ENCODE results near the gene ZNF813.

ZNF813 gene

DNA sequence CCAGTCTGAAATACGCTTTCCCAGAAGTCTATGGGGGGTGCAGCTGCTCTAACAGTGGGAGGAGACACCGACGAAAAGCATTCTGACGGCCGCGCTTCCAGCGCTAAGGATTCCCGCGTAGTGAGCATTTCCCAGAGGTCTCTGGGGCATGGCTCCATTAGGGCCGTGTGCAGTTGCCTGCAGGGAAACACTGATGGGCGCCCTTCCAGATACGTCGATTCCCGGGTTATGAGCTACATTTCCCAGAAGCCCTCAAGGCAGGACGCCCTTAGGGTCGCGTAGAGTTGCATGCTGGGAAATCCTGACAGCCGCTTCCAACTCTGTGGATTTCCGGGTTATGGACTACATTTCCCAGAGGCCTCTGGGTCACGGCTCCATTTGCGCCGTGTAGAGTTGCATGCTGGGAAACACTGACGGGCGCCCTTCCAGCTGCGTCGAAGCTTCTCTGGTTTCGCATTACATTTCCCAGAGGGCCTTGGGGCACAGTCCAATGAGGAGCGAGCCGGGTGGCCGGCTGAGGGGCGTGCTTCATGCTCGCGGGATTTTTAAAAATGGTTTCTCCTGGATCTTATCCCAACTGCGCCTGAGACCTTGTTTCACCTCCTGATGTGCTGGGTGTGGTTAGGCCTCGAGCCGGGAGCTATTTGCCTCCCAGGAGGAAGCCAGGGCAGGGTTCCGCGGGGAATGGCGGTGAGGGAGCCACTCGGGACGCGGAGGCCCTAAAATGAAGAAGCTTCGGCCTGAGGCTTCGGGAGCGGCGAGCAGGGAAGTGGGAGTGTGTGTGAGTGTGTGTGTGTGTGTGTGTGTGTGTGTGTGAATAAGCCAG lies 53.2 kb downstream of the ZNF813 start (continued):
- TF ChIP-seq ZNF248 (tag by site-specific recombination; IDR thresholded peaks at IDR 0.05) (no peak), GLI2 (tag by site-specific recombination; IDR thresholded peaks at IDR 0.05; ENCODE audit: borderline replicate concordance, low read depth) (no peak), HOXA7 (CRISPR knock-in tag; IDR thresholded peaks at IDR 0.05; ENCODE audit: borderline replicate concordance) (no peak), ZBTB17 (tag by site-specific recombination; IDR thresholded peaks at IDR 0.05) (peak; percentile 98), ZNF621 (tag by site-specific recombination; IDR thresholded peaks at IDR 0.05) (no peak), ZNF114 (tag by site-specific recombination; IDR thresholded peaks at IDR 0.05) (no peak), ZNF335 (tag by site-specific recombination; conservative IDR thresholded peaks at IDR 0.05) (peak; percentile 92), SETDB1 (IDR thresholded peaks at IDR 0.05; ENCODE audit: insufficient read length, low read length) (peak; percentile 79), ZNF624 (tag by site-specific recombination; IDR thresholded peaks at IDR 0.05) (no peak), ZBTB48 (tag by site-specific recombination; IDR thresholded peaks at IDR 0.05) (peak; percentile 69), ZNF266 (tag by site-specific recombination; IDR thresholded peaks at IDR 0.05; ENCODE audit: low read depth) (no peak), ZNF37A (tag by site-specific recombination; IDR thresholded peaks at IDR 0.05) (0 out of 2 replicates have a peak, but pooled peaks have one; percentile 51), ZNF10 (tag by site-specific recombination; IDR thresholded peaks at IDR 0.05) (no peak), KLF9 (tag by site-specific recombination; IDR thresholded peaks at IDR 0.05; ENCODE audit: low read depth) (peak; percentile 80), ZNF600 (tag by site-specific recombination; IDR thresholded peaks at IDR 0.05) (no peak), ZSCAN23 (tag by site-specific recombination; IDR thresholded peaks at IDR 0.05) (no peak), GLIS2 (tag by site-specific recombination; IDR thresholded peaks at IDR 0.05) (no peak), ZNF664 (tag by site-specific recombination; IDR thresholded peaks at IDR 0.05) (no peak), ZNF112 (tag by site-specific recombination; IDR thresholded peaks at IDR 0.05) (no peak), ZNF548 (tag by site-specific recombination; IDR thresholded peaks at IDR 0.05) (no peak), OVOL3 (tag by site-specific recombination; IDR thresholded peaks at IDR 0.05) (no peak), PRDM1 (tag by site-specific recombination; IDR thresholded peaks at IDR 0.05) (no peak), ZNF214 (tag by site-specific recombination; IDR thresholded peaks at IDR 0.05; ENCODE audit: borderline replicate concordance) (no peak), HOXC10 (CRISPR knock-in tag; IDR thresholded peaks at IDR 0.05) (peak; percentile 21; the same call in 1 of the 2 replicates), ZNF555 (tag by site-specific recombination; conservative IDR thresholded peaks at IDR 0.05) (no peak)
- TF ChIP-seq, protein P1, sequence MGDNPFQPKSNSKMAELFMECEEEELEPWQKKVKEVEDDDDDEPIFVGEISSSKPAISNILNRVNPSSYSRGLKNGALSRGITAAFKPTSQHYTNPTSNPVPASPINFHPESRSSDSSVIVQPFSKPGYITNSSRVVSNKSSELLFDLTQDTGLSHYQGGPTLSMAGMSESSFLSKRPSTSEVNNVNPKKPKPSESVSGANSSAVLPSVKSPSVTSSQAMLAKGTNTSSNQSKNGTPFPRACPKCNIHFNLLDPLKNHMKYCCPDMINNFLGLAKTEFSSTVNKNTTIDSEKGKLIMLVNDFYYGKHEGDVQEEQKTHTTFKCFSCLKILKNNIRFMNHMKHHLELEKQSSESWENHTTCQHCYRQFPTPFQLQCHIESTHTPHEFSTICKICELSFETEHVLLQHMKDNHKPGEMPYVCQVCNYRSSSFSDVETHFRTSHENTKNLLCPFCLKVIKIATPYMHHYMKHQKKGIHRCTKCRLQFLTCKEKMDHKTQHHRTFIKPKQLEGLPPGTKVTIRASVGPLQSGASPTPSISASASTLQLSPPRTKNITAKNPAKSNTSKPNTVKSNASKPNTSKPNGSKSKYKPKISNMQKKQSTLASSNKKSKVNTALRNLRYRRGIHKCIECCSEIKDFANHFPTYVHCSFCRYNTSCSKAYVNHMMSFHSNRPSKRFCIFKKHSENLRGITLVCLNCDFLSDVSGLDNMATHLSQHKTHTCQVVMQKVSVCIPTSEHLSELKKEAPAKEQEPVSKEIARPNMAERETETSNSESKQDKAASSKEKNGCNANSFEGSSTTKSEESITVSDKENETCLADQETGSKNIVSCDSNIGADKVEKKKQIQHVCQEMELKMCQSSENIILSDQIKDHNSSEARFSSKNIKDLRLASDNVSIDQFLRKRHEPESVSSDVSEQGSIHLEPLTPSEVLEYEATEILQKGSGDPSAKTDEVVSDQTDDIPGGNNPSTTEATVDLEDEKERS (tag by site-specific recombination; IDR thresholded peaks at IDR 0.05), result peak; percentile 56; the same call in 1 of the 2 replicates
- TF ChIP-seq, protein P2, sequence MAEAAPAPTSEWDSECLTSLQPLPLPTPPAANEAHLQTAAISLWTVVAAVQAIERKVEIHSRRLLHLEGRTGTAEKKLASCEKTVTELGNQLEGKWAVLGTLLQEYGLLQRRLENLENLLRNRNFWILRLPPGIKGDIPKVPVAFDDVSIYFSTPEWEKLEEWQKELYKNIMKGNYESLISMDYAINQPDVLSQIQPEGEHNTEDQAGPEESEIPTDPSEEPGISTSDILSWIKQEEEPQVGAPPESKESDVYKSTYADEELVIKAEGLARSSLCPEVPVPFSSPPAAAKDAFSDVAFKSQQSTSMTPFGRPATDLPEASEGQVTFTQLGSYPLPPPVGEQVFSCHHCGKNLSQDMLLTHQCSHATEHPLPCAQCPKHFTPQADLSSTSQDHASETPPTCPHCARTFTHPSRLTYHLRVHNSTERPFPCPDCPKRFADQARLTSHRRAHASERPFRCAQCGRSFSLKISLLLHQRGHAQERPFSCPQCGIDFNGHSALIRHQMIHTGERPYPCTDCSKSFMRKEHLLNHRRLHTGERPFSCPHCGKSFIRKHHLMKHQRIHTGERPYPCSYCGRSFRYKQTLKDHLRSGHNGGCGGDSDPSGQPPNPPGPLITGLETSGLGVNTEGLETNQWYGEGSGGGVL (tag by site-specific recombination; IDR thresholded peaks at IDR 0.05), result peak; percentile 19; the same call in 1 of the 2 replicates
- TF ChIP-seq, protein P3, sequence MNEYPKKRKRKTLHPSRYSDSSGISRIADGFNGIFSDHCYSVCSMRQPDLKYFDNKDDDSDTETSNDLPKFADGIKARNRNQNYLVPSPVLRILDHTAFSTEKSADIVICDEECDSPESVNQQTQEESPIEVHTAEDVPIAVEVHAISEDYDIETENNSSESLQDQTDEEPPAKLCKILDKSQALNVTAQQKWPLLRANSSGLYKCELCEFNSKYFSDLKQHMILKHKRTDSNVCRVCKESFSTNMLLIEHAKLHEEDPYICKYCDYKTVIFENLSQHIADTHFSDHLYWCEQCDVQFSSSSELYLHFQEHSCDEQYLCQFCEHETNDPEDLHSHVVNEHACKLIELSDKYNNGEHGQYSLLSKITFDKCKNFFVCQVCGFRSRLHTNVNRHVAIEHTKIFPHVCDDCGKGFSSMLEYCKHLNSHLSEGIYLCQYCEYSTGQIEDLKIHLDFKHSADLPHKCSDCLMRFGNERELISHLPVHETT (tag by site-specific recombination; IDR thresholded peaks at IDR 0.05), result no peak; the same call in 1 of the 2 replicates
- TF ChIP-seq, protein P4, sequence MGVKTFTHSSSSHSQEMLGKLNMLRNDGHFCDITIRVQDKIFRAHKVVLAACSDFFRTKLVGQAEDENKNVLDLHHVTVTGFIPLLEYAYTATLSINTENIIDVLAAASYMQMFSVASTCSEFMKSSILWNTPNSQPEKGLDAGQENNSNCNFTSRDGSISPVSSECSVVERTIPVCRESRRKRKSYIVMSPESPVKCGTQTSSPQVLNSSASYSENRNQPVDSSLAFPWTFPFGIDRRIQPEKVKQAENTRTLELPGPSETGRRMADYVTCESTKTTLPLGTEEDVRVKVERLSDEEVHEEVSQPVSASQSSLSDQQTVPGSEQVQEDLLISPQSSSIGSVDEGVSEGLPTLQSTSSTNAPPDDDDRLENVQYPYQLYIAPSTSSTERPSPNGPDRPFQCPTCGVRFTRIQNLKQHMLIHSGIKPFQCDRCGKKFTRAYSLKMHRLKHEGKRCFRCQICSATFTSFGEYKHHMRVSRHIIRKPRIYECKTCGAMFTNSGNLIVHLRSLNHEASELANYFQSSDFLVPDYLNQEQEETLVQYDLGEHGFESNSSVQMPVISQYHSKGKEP (tag by site-specific recombination; IDR thresholded peaks at IDR 0.05), result peak; percentile 21; the same call in 1 of the 2 replicates

Data from HEK293 (cell line).